Measurements from ENCODE around the gene ZBTB46.

GRCh38 chr20:63698739-63699465 is 132.2 kb downstream of the ZBTB46 start:
- TF ChIP-seq, protein P1, sequence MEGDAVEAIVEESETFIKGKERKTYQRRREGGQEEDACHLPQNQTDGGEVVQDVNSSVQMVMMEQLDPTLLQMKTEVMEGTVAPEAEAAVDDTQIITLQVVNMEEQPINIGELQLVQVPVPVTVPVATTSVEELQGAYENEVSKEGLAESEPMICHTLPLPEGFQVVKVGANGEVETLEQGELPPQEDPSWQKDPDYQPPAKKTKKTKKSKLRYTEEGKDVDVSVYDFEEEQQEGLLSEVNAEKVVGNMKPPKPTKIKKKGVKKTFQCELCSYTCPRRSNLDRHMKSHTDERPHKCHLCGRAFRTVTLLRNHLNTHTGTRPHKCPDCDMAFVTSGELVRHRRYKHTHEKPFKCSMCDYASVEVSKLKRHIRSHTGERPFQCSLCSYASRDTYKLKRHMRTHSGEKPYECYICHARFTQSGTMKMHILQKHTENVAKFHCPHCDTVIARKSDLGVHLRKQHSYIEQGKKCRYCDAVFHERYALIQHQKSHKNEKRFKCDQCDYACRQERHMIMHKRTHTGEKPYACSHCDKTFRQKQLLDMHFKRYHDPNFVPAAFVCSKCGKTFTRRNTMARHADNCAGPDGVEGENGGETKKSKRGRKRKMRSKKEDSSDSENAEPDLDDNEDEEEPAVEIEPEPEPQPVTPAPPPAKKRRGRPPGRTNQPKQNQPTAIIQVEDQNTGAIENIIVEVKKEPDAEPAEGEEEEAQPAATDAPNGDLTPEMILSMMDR (conservative IDR thresholded peaks at IDR 0.05): no peak
- TF ChIP-seq ZFX (IDR thresholded peaks at IDR 0.05): no peak

Data from C4-2B (cell line).